ENCODE results near the gene SAMHD1. TPM values are rescaled to one million over a fixed set of nuclear protein-coding genes. Genes with fewer than 3 reads are reported as not detected.
A peak's percentile ranks its signal among the peaks of the same experiment; 100 is the strongest.

The SAMHD1 gene
- total and polyA plus RNA-seq, 12 donors = 14.0 to 105 (median 30.8) TPM

- intact Hi-C loops (cut with DNase I) = loop anchor here in 6 of 10 donors (10.0 kb wide), 3 partner anchors 52 to 262 kb away; partner anchors contain the start of genes DSN1 (in 5 of the 6) and RAB5IF (in 1 of the 6)
- Histone ChIP-seq H3K27ac (peak overlapping the region in 1 of 10 donors; percentile 53), H3K4me1 (peaks cover 0 to 22% (median 16%) of the 10 kb centered on the region in 9 donors), H3K4me3 (no peak overlapping the region), H3K36me3 (no peaks in the 10 kb centered on the region), H3K9me3 (no peaks in the 10 kb centered on the region), H3K27me3 (peaks cover 0 to 7% (median 0%) of the 10 kb centered on the region in 7 donors)
- no peak for ATAC-seq
- 67 to 76% methylated on average over 8 of the region's 8 CpGs for WGBS, 2 donors
- no peak for DNase-seq
- no peak for TF ChIP-seq CTCF (IDR thresholded peaks at IDR 0.05)
These were observed 84.6 kb downstream of the SAMHD1 start for GRCh38 chr20:36866681-36867495.

- 81 to 83% methylated on average over 7 of the region's 7 CpGs for WGBS, 2 donors
- no peak overlapping the region for H3K4me3 ChIP-seq
- H3K36me3 ChIP-seq = no peaks in the 10 kb centered on the region
- no peaks in the 10 kb centered on the region for H3K9me3 ChIP-seq
- peak overlapping the region in 1 of 10 donors; percentile 53 for H3K27ac ChIP-seq
- ATAC-seq (no peak), DNase-seq (no peak)
- peaks cover 7 to 29% (median 23%) of the 10 kb centered on the region in 9 donors for H3K4me1 ChIP-seq
- H3K27me3 ChIP-seq = peaks cover 0 to 7% (median 0%) of the 10 kb centered on the region in 7 donors
- no peak for TF ChIP-seq CTCF (IDR thresholded peaks at IDR 0.05)
- intact Hi-C loops (cut with DNase I) = loop anchor here in 6 of 10 donors (10.0 kb wide), 3 partner anchors 51 to 261 kb away; partner anchors contain the start of genes DSN1 (in 5 of the 6) and RAB5IF (in 1 of the 6)
These were observed 85.3 kb downstream of the SAMHD1 start for GRCh38 chr20:36866164-36866563.

GRCh38 chr20:36865861-36866149 is 85.7 kb downstream of the SAMHD1 start:
- H3K27me3 ChIP-seq = peaks cover 0 to 7% (median 0%) of the 10 kb centered on the region in 7 donors
- no peak for DNase-seq
- no peak for TF ChIP-seq CTCF (IDR thresholded peaks at IDR 0.05)
- ATAC-seq = no peak
- intact Hi-C loops (cut with DNase I) = loop anchor here in 6 of 10 donors (10.0 kb wide), 3 partner anchors 51 to 261 kb away; partner anchors contain the start of genes DSN1 (in 5 of the 6) and RAB5IF (in 1 of the 6)
- peaks cover 11 to 32% (median 26%) of the 10 kb centered on the region in 9 donors for H3K4me1 ChIP-seq
- peak overlapping the region in 1 of 10 donors; percentile 53 for H3K27ac ChIP-seq
- H3K36me3 ChIP-seq = peaks cover 0 to under 1% (median 0%) of the 10 kb centered on the region in 9 donors
- no peaks in the 10 kb centered on the region for H3K9me3 ChIP-seq
- H3K4me3 ChIP-seq = no peak overlapping the region

GRCh38 chr20:36865076-36865860 is 86.2 kb downstream of the SAMHD1 start:
- 82 to 89% methylated on average over 9 of the region's 9 CpGs for WGBS, 2 donors
- no peak for TF ChIP-seq CTCF (IDR thresholded peaks at IDR 0.05)
- no peak for ATAC-seq
- Histone ChIP-seq H3K27ac (no peak overlapping the region), H3K4me1 (peaks cover 16 to 38% (median 32%) of the 10 kb centered on the region in 9 donors), H3K9me3 (no peaks in the 10 kb centered on the region), H3K36me3 (peaks cover 0 to 5% (median 0%) of the 10 kb centered on the region in 9 donors), H3K4me3 (no peak overlapping the region), H3K27me3 (peaks cover 0 to 7% (median 0%) of the 10 kb centered on the region in 7 donors)
- intact Hi-C loops (cut with DNase I) = loop anchor here in 6 of 10 donors (10.0 kb wide), 3 partner anchors 50 to 260 kb away; partner anchors contain the start of genes DSN1 (in 5 of the 6) and RAB5IF (in 1 of the 6)
- no peak for DNase-seq
